H1 (cell line): ENCODE measurements around the gene MICU1. TPM values are rescaled to one million over a fixed set of nuclear protein-coding genes. Genes with fewer than 3 reads are reported as not detected.

Experiments used
- BCL11A ChIP-seq, 2 experiments: IDR thresholded peaks; one replicate each; pipeline ENCODE4 v1.6.1; 2011; ENCODE audit warnings: low read depth in 2 of 2, low read length in 2 of 2, mild to moderate bottlenecking in 2 of 2
- BRCA1 ChIP-seq: IDR thresholded peaks from 2 replicates; pipeline ENCODE4 v1.6.1; 2012; ENCODE audit warnings: low read depth, low read length, improper control_type of control experiment
- CEBPB ChIP-seq: IDR thresholded peaks from 2 replicates; pipeline ENCODE4 v1.6.1; 2012; ENCODE audit warnings: low read depth, low read length
- EP300 ChIP-seq, 2 experiments: IDR thresholded peaks; 1 replicate in 1 of 2; 2 replicates in 1 of 2; pipeline ENCODE4 v1.6.1; 2011 to 2012; ENCODE audit warnings: low read depth in 2 of 2, low read length in 2 of 2, mild to moderate bottlenecking in 2 of 2, borderline replicate concordance in 1 of 2, inconsistent platforms in 1 of 2, moderate library complexity in 1 of 2
- POLR2A ChIP-seq, 2 experiments: IDR thresholded peaks; 1 replicate in 1 of 2; 2 replicates in 1 of 2; pipeline ENCODE4 v1.6.1; 2011; ENCODE audit warnings: low read depth in 2 of 2, low read length in 2 of 2, mild to moderate bottlenecking in 2 of 2; ENCODE audit errors: control extremely low read depth in 1 of 2
- POLR2AphosphoS5 ChIP-seq: IDR thresholded peaks from 2 replicates; pipeline ENCODE4 v1.6.1; 2011; ENCODE audit warnings: low read depth, low read length
- RXRA ChIP-seq: IDR thresholded peaks from 2 replicates; pipeline ENCODE4 v1.6.1; 2011; ENCODE audit warnings: low read depth, mild to moderate bottlenecking, low read length, moderate library complexity; ENCODE audit not compliant: insufficient read depth
- TEAD4 ChIP-seq: IDR thresholded peaks from 2 replicates; pipeline ENCODE4 v1.6.1; 2012; ENCODE audit warnings: low read depth, low read length, inconsistent platforms, mixed read lengths
- YY1 ChIP-seq: IDR thresholded peaks from 2 replicates; pipeline ENCODE4 v1.6.1; 2011; ENCODE audit warnings: low read depth, mild to moderate bottlenecking, low read length
- polyA plus RNA-seq, 7 experiments: library from polyadenylated mRNA; depleted of rRNA in 3 of 7; stranded (reverse) in 5 of 7; unstranded in 2 of 7; fragments of >200 nt in 5 of 7; fragments of 200-250 nt in 2 of 7; gene quantifications; 1 replicate in 5 of 7; 2 replicates in 1 of 7; 4 replicates in 1 of 7; pipeline versions ENCODE4 v1.2.1 to v1.2.3, GENCODE V29; 2011 to 2013; ENCODE audit warnings: missing spikeins in 2 of 7, mixed read lengths in 2 of 7
- total RNA-seq: library from RNA; stranded (reverse); fragmentation: NEBNext Ultra II Directional; extraction: Animal tissue kit (Norgen Biotek cat#: 25700); gene quantifications from 2 replicates; pipeline ENCODE4 v1.2.1, GENCODE V29; 2021
- TF ChIP-seq, protein P1 (sequence below): IDR thresholded peaks from 2 replicates; pipeline ENCODE4 v1.6.1; 2011; ENCODE audit warnings: low read depth, mild to moderate bottlenecking, low read length; ENCODE audit not compliant: insufficient read depth

The MICU1 gene
- total and polyA plus RNA-seq, 2 of the 8 experiments (the other 6 are each of a cell fraction or from before 2014, with no cell fraction given) = 18.0 to 36.7 TPM

DNA sequence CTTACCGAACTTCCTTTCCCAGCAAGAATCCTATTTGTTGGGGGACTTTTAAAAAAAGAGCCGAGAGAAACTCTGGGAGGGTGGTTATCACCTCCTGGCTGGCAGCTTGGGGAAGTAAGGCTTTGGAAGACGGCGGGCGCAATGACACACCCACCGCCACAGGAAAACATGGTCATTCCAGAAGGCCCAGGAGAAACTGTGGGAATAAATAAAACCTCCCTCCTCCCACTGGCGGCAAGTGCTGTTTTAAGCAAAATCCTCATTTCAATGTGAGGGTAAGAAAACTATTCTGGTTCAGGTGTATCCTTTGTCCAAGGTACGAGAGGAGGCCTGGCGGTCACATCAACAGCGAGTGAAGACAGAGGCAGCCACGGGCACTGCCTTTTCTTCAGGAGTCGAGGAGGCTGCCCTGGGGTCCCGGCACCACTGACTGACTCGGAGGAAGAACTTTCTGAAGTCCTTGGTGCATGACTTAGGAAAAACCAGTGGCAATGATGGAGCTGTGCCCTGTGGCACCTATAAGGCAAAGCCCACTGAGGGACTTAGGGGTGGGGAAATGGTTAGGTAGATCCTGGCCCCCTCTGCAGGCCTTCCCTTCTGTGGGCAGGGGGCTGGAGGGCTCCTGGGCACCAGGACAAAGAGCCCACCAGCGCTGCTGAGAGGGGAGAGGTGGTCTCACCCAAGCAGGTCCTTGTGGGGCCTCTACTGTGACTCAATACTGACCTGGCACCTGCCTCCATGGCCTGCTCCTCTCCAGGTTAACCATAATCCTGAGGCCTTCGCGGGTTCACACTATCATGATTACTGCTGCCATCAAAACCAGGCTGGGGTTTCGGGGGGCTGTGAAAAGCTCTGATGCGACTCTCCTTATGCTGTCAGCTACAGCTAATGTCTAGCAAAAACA lies 292.5 kb downstream of the MICU1 start (continued):
- TF ChIP-seq EP300 (IDR thresholded peaks at IDR 0.05; ENCODE audit: borderline replicate concordance in 1 of 2, low read depth in 2 of 2, low read length in 2 of 2) (no peak), CEBPB (no peak), TEAD4 (no peak), YY1 (no peak), POLR2A (IDR thresholded peaks at IDR 0.05; ENCODE audit: control extremely low read depth in 1 of 2, low read depth in 2 of 2, low read length in 2 of 2) (no peak), BCL11A (IDR thresholded peaks at IDR 0.05; ENCODE audit: low read depth in 2 of 2, low read length in 2 of 2) (no peak), BRCA1 (no peak), POLR2AphosphoS5 (no peak), RXRA (no peak)
- TF ChIP-seq, protein P1, sequence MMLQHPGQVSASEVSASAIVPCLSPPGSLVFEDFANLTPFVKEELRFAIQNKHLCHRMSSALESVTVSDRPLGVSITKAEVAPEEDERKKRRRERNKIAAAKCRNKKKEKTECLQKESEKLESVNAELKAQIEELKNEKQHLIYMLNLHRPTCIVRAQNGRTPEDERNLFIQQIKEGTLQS = no peak
